Ishikawa (cell line): Measurements from ENCODE around the gene VWA3A.

Source experiments
- TF ChIP-seq, protein P1 (sequence below): IDR thresholded peaks from 2 replicates; pipeline ENCODE4 v1.6.1; 2012
- TF ChIP-seq, protein P2 (sequence below): IDR thresholded peaks from 2 replicates; pipeline ENCODE4 v1.6.1; 2012

DNA sequence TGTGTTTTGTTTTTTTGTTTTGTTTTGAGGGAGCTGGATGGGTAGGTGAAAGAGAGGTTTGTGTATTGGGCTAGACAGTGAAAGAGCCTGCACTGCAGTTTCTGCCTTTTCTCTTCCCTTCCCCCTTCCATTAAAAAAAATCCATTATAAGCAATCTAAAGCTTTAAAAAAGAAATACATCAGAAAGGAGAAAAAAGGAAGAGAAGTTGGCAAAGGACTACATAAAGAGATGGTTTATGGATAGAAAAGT lies 103.0 kb downstream of the VWA3A start:
- TF ChIP-seq, protein P1, sequence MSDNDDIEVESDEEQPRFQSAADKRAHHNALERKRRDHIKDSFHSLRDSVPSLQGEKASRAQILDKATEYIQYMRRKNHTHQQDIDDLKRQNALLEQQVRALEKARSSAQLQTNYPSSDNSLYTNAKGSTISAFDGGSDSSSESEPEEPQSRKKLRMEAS: no peak
- TF ChIP-seq, protein P2, sequence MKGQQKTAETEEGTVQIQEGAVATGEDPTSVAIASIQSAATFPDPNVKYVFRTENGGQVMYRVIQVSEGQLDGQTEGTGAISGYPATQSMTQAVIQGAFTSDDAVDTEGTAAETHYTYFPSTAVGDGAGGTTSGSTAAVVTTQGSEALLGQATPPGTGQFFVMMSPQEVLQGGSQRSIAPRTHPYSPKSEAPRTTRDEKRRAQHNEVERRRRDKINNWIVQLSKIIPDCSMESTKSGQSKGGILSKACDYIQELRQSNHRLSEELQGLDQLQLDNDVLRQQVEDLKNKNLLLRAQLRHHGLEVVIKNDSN: no peak
